Measurements from ENCODE around the gene RPS6KB2. TPM values are rescaled to one million over a fixed set of nuclear protein-coding genes. Genes with fewer than 3 reads are reported as not detected.

RPS6KB2 gene
- total and polyA plus RNA-seq, 2 experiments from 2014 or later, result 65.0 to 105 TPM

DNA sequence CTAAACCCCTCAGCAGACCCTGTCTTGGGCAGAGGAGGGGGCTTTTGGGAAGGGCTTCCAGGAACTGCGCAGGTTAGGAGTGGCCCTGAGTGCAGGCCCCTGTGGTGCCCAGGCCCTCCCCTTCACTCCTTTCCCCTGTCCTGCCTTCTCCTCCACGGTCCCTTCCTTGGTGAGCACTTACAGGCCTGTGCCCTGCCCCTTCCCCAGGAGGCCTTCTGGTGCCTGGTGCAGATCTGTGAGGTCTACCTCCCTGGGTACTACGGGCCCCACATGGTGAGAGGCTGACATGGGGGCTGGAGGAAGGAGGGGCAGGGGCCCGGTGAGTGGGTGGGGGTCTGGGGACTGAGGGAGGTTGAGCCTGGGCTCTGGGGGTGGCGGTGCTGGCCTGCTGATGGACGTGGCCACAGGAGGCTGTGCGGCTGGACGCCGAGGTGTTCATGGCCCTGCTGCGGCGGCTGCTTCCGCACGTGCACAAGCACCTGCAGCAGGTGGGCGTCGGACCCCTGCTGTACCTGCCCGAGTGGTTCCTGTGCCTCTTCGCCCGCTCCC, 21.8 kb upstream of the RPS6KB2 start:
- no peak for DNase-seq (ENCODE audit: low spot score)
- 83% methylated on average over 10 of the region's 18 CpGs for WGBS (ENCODE audit: low lambda C conversion rate, missing lambda C conversion rate)
- H3K79me2 ChIP-seq, result no peaks in the 10 kb centered on the region
- no peaks in the 10 kb centered on the region for H3K27me3 ChIP-seq
- no peak overlapping the region for H3K4me3 ChIP-seq
- no peak overlapping the region for H3K27ac ChIP-seq
- H4K20me1 ChIP-seq (ENCODE audit: insufficient read depth, poor library complexity, severe bottlenecking), result no peaks in the 10 kb centered on the region
- H3K36me3 ChIP-seq (replicated peaks; ENCODE audit: insufficient read depth, low read depth), result no peaks in the 10 kb centered on the region
- H2AFZ ChIP-seq, result no peak overlapping the region
- H3K4me1 ChIP-seq (ENCODE audit: insufficient read depth), result peaks cover 5% of the 10 kb centered on the region
- H3K4me2 ChIP-seq, result no peak overlapping the region
- TF ChIP-seq EZH2phosphoT487 (IDR thresholded peaks at IDR 0.05; ENCODE audit: low read depth, severe bottlenecking, unreplicated experiment), result no peak
- no peak for TF ChIP-seq EZH2 (IDR thresholded peaks at IDR 0.05; ENCODE audit: borderline replicate concordance)
- TF ChIP-seq, protein P1, sequence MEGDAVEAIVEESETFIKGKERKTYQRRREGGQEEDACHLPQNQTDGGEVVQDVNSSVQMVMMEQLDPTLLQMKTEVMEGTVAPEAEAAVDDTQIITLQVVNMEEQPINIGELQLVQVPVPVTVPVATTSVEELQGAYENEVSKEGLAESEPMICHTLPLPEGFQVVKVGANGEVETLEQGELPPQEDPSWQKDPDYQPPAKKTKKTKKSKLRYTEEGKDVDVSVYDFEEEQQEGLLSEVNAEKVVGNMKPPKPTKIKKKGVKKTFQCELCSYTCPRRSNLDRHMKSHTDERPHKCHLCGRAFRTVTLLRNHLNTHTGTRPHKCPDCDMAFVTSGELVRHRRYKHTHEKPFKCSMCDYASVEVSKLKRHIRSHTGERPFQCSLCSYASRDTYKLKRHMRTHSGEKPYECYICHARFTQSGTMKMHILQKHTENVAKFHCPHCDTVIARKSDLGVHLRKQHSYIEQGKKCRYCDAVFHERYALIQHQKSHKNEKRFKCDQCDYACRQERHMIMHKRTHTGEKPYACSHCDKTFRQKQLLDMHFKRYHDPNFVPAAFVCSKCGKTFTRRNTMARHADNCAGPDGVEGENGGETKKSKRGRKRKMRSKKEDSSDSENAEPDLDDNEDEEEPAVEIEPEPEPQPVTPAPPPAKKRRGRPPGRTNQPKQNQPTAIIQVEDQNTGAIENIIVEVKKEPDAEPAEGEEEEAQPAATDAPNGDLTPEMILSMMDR (IDR thresholded peaks at IDR 0.05; ENCODE audit: poor library complexity), result no peak
- H3K9me2 ChIP-seq (replicated peaks; ENCODE audit: insufficient read depth), result no peaks in the 10 kb centered on the region
- no peaks in the 10 kb centered on the region for H3K9me3 ChIP-seq (ENCODE audit: low read depth)

DNA sequence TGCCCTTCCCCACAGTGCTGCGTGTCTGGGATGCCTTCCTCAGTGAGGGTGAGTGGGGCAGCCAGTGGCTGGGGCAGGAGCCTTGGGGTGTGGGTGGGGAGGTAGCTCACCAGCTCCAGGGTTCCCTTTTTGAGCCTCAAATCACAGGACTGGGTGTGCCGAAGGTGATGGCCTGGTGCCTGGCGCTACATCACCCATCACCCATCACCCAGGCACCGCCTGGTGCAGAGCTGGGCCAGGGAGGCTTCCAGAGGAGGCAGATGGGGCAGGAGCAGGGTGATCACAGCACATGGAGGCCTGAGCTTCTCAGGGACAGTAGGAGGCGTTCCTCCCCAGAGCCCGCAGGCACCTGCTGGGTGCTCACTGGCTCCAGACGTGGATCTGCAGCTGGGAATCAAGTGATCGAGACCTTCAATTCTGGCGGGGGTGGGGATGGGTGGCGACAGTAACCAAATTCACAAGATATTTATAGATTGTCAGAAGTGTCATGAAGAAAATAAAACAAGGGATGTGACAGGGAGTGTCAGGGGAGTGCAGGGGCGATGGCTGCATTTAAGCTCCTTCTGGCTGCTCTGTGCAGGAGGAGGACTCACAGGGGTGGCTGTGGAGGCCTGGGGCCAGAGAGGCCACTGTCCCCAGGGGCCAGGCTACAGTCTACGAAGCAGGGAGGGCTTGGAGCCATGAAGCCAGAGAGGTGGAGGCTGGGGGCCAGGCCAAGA, 21.2 kb upstream of the RPS6KB2 start:
- no peak overlapping the region for H3K4me3 ChIP-seq

DNA sequence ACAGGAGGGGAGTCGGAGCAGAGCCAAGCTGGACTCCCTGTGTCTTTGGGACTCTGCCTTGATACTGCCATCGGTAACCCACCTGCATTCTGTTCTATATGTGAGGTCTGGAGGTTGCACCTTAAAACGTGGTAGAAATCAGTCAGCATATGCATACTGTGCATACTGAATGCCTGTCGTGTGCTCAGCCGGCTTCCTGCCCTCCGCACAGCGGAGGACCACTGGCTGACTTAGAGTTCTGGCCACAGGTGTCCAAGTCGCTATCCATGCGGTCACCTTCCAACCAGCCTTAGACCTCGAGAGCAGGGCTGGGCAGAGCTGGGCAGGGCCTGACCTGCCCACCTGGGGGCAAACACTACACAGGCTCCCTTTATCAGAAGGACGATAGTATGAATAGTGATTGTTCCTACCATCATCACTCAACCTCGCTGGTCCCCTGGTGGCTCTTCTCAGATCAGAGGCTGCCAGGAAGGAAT, 20.6 kb upstream of the RPS6KB2 start:
- TF ChIP-seq EZH2phosphoT487 (IDR thresholded peaks at IDR 0.05; ENCODE audit: low read depth, severe bottlenecking, unreplicated experiment) (no peak), EZH2 (IDR thresholded peaks at IDR 0.05; ENCODE audit: borderline replicate concordance) (no peak)
- TF ChIP-seq, protein P1 (IDR thresholded peaks at IDR 0.05; ENCODE audit: poor library complexity), result no peak
- no peaks in the 10 kb centered on the region for H4K20me1 ChIP-seq (ENCODE audit: insufficient read depth, poor library complexity, severe bottlenecking)
- H3K9me2 ChIP-seq (replicated peaks; ENCODE audit: insufficient read depth), result no peaks in the 10 kb centered on the region
- H3K27ac ChIP-seq, result no peak overlapping the region
- H3K27me3 ChIP-seq, result no peaks in the 10 kb centered on the region
- no peaks in the 10 kb centered on the region for H3K4me1 ChIP-seq (ENCODE audit: insufficient read depth)
- H3K79me2 ChIP-seq, result no peaks in the 10 kb centered on the region
- DNase-seq (ENCODE audit: low spot score), result no peak
- WGBS (ENCODE audit: low lambda C conversion rate, missing lambda C conversion rate), result 78% methylated on average over 12 of the region's 12 CpGs
- no peak overlapping the region for H3K4me3 ChIP-seq
- H3K36me3 ChIP-seq (replicated peaks; ENCODE audit: insufficient read depth, low read depth), result no peaks in the 10 kb centered on the region
- H3K9me3 ChIP-seq (ENCODE audit: low read depth), result no peaks in the 10 kb centered on the region
- H2AFZ ChIP-seq, result no peak overlapping the region
- no peak overlapping the region for H3K4me2 ChIP-seq

More for the DNA sequence above, 21.2 kb upstream of the RPS6KB2 start:
- no peaks in the 10 kb centered on the region for H4K20me1 ChIP-seq (ENCODE audit: insufficient read depth, poor library complexity, severe bottlenecking)
- DNase-seq (ENCODE audit: low spot score), result no peak
- H3K79me2 ChIP-seq, result no peaks in the 10 kb centered on the region
- H3K9me3 ChIP-seq (ENCODE audit: low read depth), result no peaks in the 10 kb centered on the region
- no peak overlapping the region for H2AFZ ChIP-seq
- 70% methylated on average over 12 of the region's 12 CpGs for WGBS (ENCODE audit: low lambda C conversion rate, missing lambda C conversion rate)
- H3K27ac ChIP-seq, result no peak overlapping the region
- TF ChIP-seq EZH2phosphoT487 (IDR thresholded peaks at IDR 0.05; ENCODE audit: low read depth, severe bottlenecking, unreplicated experiment) (no peak), EZH2 (IDR thresholded peaks at IDR 0.05; ENCODE audit: borderline replicate concordance) (no peak)
- no peaks in the 10 kb centered on the region for H3K9me2 ChIP-seq (replicated peaks; ENCODE audit: insufficient read depth)
- no peak overlapping the region for H3K4me2 ChIP-seq
- no peaks in the 10 kb centered on the region for H3K27me3 ChIP-seq
- H3K36me3 ChIP-seq (replicated peaks; ENCODE audit: insufficient read depth, low read depth), result no peaks in the 10 kb centered on the region
- H3K4me1 ChIP-seq (ENCODE audit: insufficient read depth), result peaks cover 4% of the 10 kb centered on the region
